HFFc6 (cell line): ENCODE results near the gene ARHGAP23. TPM values are rescaled to one million over a fixed set of nuclear protein-coding genes. Genes with fewer than 3 reads are reported as not detected.
"Not testable (repeated sequence)": the region's sequence is repeated elsewhere in the genome, so short reads cannot be mapped to it uniquely, and the experiment has no call there.

Experiments used
- DNase-seq: peaks from one replicate; pipeline ENCODE4 v3.0.0-alpha.2; 2018
- H3K27ac Mint-ChIP-seq: 2 replicates; pipeline ENCODE4 v1.8.0; 2020; ENCODE audit warnings: mild to moderate bottlenecking, mixed read lengths
- H3K27me3 Mint-ChIP-seq: 2 replicates; pipeline ENCODE4 v1.8.0; 2021; ENCODE audit warnings: mild to moderate bottlenecking, moderate library complexity, mixed read lengths; ENCODE audit not compliant: insufficient read depth
- H3K36me3 Mint-ChIP-seq: 2 replicates; pipeline ENCODE4 v1.8.0; 2021; ENCODE audit warnings: low read depth, mixed read lengths
- H3K4me1 Mint-ChIP-seq: 2 replicates; pipeline ENCODE4 v1.8.0; 2020; ENCODE audit warnings: low read depth, mixed read lengths
- H3K4me3 Mint-ChIP-seq: 2 replicates; pipeline ENCODE4 v1.8.0; 2020; ENCODE audit warnings: mild to moderate bottlenecking, moderate library complexity, mixed read lengths
- H3K9me3 Mint-ChIP-seq: 2 replicates; pipeline ENCODE4 v1.8.0; 2020; ENCODE audit warnings: mild to moderate bottlenecking, mixed read lengths
- total RNA-seq, 6 experiments: library from RNA; stranded (reverse); fragmentation: NEBNext Ultra II Directional; extraction: Animal tissue kit (Norgen Biotek cat#: 25700); gene quantifications; 2 replicates in 1 of 6; 3 replicates in 5 of 6; pipeline ENCODE4 v1.2.3, GENCODE V29; 2021
- TF ChIP-seq, protein P1 (sequence below): fragments of 200-600 bp; sonication (generic); IDR thresholded peaks from 2 replicates; pipeline ENCODE4 v1.5.0; 2021; ENCODE audit warnings: antibody characterized with exemption, mild to moderate bottlenecking

The ARHGAP23 gene
- total RNA-seq, 6 experiments from 2014 or later, result 206 to 231 (median 224) TPM

DNA sequence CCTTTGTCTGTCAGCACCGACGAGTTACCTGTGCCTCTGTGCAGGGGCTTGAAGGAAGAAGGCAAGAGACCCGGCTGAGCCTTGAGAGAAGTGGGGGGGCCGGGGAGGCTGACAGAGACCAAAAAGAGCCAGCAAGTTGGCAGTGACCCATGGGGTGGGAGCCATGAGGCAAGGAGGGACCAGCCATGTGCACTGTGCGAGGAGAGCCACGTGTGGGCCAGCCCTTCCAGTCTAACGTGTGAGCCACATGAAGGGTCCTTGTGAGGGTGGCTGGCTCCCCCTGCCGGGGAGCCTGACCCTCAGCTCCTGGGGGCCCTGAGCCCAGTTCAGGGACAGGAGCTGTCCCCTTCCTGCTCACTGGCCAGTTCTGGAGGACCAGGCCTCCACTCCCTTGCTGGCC lies 46.4 kb downstream of the ARHGAP23 start:
- Mint-ChIP-seq H3K27ac (peak overlapping the region; percentile 40; the same call in 1 of the 2 replicates), H3K27me3 (peaks cover 12% of the 10 kb centered on the region), H3K4me1 (peaks cover 53% of the 10 kb centered on the region), H3K36me3 (peaks cover 32% of the 10 kb centered on the region)
- TF ChIP-seq, protein P1, sequence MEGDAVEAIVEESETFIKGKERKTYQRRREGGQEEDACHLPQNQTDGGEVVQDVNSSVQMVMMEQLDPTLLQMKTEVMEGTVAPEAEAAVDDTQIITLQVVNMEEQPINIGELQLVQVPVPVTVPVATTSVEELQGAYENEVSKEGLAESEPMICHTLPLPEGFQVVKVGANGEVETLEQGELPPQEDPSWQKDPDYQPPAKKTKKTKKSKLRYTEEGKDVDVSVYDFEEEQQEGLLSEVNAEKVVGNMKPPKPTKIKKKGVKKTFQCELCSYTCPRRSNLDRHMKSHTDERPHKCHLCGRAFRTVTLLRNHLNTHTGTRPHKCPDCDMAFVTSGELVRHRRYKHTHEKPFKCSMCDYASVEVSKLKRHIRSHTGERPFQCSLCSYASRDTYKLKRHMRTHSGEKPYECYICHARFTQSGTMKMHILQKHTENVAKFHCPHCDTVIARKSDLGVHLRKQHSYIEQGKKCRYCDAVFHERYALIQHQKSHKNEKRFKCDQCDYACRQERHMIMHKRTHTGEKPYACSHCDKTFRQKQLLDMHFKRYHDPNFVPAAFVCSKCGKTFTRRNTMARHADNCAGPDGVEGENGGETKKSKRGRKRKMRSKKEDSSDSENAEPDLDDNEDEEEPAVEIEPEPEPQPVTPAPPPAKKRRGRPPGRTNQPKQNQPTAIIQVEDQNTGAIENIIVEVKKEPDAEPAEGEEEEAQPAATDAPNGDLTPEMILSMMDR, result peak; percentile 54; the same call in 1 of the 2 replicates
- DNase-seq, H3K4me3 Mint-ChIP-seq, H3K9me3 Mint-ChIP-seq: not testable (repeated sequence)

DNA sequence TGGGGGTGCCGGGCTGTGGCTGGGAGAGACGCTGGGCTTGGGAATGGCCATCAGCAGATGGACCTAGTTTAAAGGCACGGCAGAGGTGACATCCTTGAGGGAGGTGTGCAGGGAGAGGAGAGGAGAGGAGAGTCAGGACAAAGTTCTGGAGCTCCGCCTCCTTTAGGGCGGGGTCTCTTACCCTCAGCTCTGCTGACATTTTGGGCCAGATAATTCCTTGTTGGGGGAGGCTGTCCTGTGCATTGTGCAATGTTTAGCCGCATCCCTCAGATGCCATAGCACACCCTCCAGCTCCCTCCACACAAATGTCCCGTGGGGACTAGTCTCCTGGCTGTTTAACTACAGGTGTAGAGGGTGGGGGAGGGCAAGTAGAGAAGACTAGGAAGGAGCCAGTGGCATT lies 48.3 kb downstream of the ARHGAP23 start:
- H3K4me3 Mint-ChIP-seq, result no peak overlapping the region
- TF ChIP-seq, protein P1, result no peak
- H3K27me3 Mint-ChIP-seq, result peaks cover 13% of the 10 kb centered on the region
- peaks cover 35% of the 10 kb centered on the region for H3K4me1 Mint-ChIP-seq
- peaks cover 19% of the 10 kb centered on the region for H3K36me3 Mint-ChIP-seq
- DNase-seq, result no peak
- no peaks in the 10 kb centered on the region; the same call in 1 of the 2 replicates for H3K9me3 Mint-ChIP-seq
- H3K27ac Mint-ChIP-seq, result peak overlapping the region; percentile 6

DNA sequence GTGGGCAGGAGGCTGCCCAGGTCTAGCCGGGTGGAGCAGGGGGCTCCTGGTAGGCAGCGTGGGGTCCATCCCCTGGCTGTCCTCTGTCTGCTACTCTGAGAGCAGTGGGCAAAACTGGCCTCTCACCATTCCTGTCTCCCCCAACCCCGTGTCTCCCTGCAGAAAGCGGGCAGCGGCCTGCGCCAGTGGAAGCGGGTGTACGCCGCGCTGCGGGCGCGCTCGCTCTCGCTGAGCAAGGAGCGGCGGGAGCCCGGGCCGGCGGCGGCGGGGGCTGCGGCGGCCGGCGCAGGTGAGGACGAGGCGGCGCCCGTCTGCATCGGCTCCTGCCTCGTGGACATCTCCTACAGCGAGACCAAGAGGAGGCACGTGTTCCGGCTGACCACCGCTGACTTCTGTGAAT lies 49.2 kb downstream of the ARHGAP23 start:
- not testable (repeated sequence) for H3K27me3 Mint-ChIP-seq, H3K4me3 Mint-ChIP-seq, H3K9me3 Mint-ChIP-seq, H3K27ac Mint-ChIP-seq, DNase-seq
- Mint-ChIP-seq H3K4me1 (peaks cover 27% of the 10 kb centered on the region), H3K36me3 (peaks cover 18% of the 10 kb centered on the region)

DNA sequence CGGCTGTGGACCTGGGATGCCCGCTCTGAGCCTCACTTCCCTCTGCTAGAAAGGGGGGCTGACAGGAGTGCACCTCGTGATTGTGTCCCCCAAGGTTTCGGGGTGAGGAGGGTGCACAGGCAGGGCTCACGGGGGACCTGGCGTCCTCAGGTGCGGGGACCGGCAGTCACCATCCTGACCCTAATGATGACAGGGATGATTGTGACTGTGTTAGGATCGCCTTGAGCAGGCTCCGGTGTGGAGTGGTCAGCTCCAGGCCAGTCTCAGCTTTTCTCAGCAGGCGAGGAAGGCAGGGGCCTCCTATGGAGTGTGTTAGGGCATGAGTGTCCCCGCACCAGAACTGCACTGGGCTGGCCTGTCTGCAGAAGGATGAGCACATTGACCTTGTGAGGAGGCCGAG lies 49.7 kb downstream of the ARHGAP23 start:
- H3K9me3 Mint-ChIP-seq, H3K4me3 Mint-ChIP-seq, DNase-seq, H3K27ac Mint-ChIP-seq, H3K27me3 Mint-ChIP-seq: not testable (repeated sequence)
- Mint-ChIP-seq H3K4me1 (peaks cover 21% of the 10 kb centered on the region), H3K36me3 (peaks cover 18% of the 10 kb centered on the region)

DNA sequence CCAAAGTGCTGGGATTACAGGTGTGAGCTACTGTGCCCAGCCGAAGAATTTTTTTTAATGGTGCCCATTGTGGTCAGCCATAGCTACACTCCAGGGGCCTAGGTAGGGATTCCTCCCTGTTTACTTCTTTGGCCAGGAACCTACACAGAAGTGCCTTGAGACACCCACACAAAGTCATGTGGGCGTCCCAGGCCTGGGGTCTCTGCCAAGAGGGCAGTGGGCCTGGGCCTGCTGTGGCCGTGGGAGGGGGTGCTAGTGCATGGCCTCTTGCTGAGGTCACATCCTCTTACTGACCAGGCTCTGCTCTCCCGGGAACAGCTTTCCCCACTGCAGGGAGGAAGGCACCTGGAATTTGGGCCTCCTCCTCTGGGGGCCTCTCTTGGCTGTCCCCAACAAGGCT lies 50.4 kb downstream of the ARHGAP23 start:
- Mint-ChIP-seq H3K27me3 (peaks cover 12% of the 10 kb centered on the region), H3K4me1 (peaks cover 23% of the 10 kb centered on the region), H3K36me3 (peaks cover 23% of the 10 kb centered on the region)
- not testable (repeated sequence) for H3K27ac Mint-ChIP-seq, DNase-seq, H3K4me3 Mint-ChIP-seq, H3K9me3 Mint-ChIP-seq

DNA sequence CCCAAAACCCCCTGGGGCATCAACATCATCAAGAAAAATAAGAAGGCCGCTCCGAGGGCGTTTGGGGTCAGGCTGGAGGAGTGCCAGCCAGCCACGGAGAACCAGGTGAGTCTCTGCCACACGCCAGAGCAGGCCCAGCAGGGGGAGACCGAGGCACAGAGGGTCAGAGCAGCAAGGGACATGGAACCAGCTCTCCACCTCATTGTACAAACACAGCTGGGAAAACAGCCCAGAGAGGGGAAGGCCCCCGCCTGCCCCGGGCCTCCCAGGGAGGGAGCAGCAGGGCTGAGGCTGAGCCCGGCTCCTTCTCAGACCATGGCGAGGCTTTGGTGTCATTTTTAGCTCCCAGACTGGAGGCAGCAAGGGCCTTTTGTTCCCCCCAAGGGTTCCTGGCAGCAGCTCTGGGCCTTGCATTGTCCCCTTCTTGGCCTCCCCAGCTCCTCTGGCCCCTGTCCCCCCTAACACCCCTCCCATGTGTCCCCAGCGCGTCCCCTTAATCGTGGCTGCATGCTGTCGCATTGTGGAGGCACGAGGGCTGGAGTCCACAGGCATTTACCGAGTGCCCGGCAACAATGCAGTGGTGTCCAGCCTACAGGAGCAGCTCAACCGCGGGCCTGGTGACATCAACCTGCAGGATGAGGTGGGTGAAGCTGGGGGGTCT lies 53.9 kb downstream of the ARHGAP23 start:
- not testable (repeated sequence) for H3K4me3 Mint-ChIP-seq, H3K27ac Mint-ChIP-seq, H3K9me3 Mint-ChIP-seq, DNase-seq
- Mint-ChIP-seq H3K36me3 (peaks cover 20% of the 10 kb centered on the region), H3K4me1 (peaks cover 32% of the 10 kb centered on the region), H3K27me3 (peaks cover 13% of the 10 kb centered on the region)

DNA sequence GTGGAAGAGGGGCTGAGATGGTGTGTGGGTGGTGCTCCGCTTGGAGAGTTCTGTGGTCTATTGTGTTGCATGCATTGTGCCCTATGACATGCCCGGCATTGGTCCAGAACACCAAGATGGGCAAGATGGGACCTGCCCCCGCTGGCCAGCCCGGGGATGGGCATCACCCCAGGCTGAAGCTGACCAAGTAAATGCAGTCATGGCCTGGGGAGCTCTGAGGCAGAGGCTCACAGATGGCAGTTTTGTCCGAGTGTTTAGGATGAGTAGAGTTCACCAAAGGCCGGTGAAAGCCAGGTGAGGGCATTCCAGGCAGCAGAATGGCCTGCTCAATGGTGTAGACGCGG lies 54.4 kb downstream of the ARHGAP23 start:
- not testable (repeated sequence) for DNase-seq, H3K9me3 Mint-ChIP-seq, H3K4me3 Mint-ChIP-seq
- Mint-ChIP-seq H3K4me1 (peaks cover 35% of the 10 kb centered on the region), H3K27me3 (peaks cover 16% of the 10 kb centered on the region), H3K27ac (peak overlapping the region; percentile 61), H3K36me3 (peaks cover 23% of the 10 kb centered on the region)

DNA sequence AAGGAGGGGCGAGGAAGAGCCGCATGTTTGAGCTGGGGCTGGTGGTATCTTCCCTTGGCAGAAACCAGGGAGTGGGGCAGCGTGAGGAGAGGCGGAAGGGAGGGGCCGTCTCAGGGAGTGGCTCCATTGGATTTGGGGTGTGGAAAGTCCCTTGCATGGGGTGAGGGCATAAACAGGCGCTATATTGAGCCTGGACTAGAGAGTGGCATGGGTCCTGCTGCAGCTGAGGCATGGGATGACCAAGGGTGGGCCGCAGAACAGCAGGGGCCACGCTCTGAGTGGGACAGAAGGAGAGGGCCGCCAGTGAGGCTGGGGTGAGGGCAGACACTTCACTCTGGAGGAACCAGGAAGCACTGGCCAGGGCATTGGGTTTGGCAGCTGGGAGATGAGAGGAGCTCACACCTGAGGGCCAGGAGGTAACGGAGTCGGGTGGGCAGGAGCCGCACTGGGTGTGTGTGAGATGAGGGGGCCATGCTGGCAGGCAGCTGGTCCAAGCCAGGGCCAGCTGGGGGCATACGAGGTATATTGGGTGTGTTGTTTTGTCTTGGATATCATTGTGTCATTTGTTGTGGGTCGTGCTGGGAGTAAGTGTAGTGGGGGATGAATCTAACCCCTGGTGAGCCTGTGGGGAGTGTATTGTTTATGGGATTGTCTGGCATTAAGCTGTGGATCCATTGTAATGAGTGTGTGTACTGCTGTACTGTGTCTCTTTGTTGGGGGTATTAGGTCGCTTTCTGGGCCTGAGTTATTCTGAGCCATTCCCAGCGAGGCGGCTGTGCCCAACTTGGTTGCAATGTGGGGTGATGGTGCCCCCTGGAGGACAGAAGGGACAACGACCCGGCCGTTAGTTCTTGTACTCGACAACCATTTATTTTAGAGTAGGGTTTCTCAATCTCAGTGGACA lies 56.2 kb downstream of the ARHGAP23 start:
- H3K36me3 Mint-ChIP-seq, result peaks cover 23% of the 10 kb centered on the region
- H3K4me3 Mint-ChIP-seq, result peak overlapping the region; percentile 24; the same call in 1 of the 2 replicates
- H3K27me3 Mint-ChIP-seq, result peaks cover 16% of the 10 kb centered on the region
- TF ChIP-seq, protein P1, result peak; percentile 89
- peak; percentile 69 for DNase-seq
- peak overlapping the region; percentile 80 for H3K27ac Mint-ChIP-seq
- H3K4me1 Mint-ChIP-seq, result peaks cover 35% of the 10 kb centered on the region
- not testable (repeated sequence) for H3K9me3 Mint-ChIP-seq
